GM19395 (cell line): ENCODE data around the gene SPOCK1.

Experiments used
- ATAC-seq: cut with Tn5 transposase; IDR thresholded peaks from one replicate; pipeline ENCODE4 v1.9.1; 2021; ENCODE audit warnings: mild to moderate bottlenecking, moderate library complexity; ENCODE audit not compliant: unreplicated experiment

SPOCK1 gene

GRCh38 chr5:137051161-137051560 is 448.0 kb downstream of the SPOCK1 start:
- no peak for ATAC-seq

DNA sequence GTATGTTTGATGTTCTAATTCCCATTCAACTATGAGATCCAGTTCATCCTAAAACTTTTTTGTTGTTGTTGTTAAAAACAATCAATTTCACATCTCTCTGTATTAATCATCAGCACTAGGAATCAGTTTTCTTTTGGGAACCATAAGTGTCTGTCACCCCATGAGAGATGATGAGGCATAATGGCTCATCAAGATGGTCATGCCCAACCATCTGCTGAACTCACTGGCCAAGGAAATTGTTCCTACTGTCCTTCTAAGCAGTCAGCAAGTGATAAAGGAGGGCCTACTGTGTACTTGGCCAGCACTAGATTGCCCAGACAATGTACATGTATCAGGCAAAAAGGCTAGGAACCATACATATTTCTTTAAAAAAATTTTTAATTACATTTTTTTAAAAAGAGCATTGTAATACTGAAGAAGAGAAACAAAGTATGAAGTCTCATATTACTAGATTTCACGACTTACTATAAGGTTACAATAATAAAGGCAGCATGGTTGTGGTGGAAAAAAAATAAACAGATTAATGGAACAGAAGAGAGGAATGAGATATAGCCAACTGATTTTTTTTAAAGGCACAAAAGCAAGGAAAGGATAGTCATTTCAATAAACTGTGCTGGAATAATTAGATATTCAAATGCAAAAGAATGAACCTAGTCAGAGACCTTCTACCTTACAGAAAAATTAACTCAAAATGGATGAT is 458.3 kb downstream of the SPOCK1 start:
- ATAC-seq, result no peak

- ATAC-seq, result no peak
Observed at GRCh38 chr5:137040024-137040423, 459.1 kb downstream of the SPOCK1 start.

GRCh38 chr5:137037848-137038247 is 461.3 kb downstream of the SPOCK1 start:
- no peak for ATAC-seq

- no peak for ATAC-seq
Observed at GRCh38 chr5:137036640-137037039, 462.5 kb downstream of the SPOCK1 start.

DNA sequence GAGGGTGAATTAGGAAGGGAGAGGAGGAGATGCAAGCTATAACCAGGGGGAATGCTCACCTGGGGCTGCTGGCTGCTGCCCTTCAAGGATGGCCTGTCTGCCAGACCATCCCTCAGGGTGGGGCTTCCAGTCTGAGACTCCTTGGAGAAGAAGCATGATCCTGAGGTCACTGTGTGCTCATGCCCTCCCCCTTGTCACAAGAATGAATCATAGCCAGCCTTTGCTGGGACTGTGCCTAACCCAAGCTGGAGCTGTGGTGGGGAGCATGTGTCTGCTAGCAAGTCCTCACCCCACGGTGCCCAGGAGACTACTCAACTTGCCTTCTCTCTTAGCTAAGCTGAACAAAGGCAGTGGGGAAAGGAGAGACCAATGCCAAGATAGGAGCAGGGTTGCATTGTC is 463.6 kb downstream of the SPOCK1 start:
- ATAC-seq, result no peak

DNA sequence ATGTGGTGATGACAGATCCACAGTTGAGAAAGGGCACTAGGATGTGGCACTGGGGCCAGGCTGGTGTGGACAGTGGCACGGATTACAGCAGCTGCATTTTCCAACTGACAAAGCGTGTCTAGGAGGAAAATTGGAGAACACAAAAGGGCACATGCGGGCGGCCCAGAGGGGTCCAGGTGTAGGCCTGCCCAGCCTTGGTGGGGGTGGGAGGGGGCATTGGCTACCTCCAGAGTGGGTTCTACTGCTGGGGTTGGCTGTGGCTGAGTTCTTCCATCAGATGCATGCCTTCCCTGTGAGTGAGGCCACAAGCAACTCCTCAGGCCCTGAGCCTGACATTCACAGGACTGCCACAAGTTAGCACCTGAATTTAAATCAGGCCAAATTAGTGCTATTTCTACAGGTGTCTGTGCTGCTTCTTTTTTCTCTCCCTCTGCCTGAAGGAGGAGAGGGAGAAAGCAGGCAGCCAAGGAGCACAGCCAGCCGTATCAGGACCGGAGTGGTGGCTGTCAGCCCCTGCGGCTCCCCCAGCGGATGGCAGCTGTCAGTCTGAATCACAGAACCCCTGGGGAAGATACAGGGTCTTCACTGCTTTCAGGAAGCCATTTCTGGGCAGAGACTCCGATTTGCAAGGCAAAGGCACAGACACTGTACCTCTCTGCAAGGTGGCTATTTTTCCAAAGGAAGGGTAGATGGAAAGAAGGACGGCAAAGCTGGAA is 464.2 kb downstream of the SPOCK1 start:
- no peak for ATAC-seq

DNA sequence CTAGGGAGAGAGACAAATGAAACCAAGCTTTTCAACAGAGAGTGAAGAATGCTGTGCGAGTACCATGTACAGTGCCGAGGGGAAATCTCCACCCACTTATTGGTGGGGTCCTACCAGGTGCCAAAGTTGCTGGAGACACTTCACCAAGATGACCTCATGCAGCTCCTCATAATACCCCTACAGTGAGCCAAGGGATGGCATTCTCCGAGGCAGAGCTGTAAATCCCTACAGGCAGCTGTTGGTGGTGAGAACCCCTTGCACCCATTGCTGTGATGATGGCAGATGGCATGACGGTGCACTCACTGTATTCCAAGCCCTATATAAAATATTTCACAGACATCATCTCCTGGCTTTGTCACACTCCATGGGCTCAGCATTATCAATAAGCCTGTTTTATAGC is 464.9 kb downstream of the SPOCK1 start:
- no peak for ATAC-seq

GRCh38 chr5:137032929-137033328 is 466.2 kb downstream of the SPOCK1 start:
- no peak for ATAC-seq

GRCh38 chr5:137027758-137028157 is 471.4 kb downstream of the SPOCK1 start:
- ATAC-seq, result no peak

DNA sequence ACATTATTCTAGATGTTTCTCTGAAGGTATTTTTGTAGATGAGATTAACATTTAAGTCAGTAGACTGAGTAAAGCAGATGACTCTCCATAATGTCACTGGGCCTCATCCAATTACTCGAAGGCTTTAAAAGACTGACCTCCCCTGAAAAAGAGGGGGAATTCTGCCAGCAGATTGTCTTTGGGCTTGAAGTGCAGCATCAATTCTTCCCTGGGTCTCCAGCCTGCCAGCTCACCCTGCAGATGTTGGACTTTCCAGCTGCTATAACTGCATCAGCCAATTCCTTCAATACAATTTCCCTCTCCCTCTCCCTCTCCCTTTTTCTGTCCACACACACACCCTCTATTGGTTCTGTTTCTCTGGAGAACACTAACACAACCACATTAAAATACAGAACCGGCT is 472.8 kb downstream of the SPOCK1 start:
- ATAC-seq, result no peak

DNA sequence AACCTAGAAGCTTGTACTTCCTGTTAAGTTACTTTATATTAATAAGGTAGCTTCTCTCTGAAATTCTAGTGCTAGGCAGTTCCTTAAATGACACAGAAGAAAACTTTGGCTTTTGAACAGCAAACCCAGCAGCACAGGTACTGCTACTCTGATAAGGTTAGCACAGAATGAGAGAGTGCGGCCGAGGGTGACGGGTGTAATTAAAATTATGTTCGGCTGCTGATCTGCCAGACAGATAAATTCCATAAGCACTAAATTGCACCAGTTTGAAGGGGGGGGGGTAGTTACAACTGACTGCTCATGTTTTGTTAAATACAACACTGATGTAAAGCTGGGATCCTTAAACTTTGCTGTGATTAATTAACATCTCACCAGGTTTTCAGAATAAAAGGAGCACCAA is 475.1 kb downstream of the SPOCK1 start:
- no peak for ATAC-seq

DNA sequence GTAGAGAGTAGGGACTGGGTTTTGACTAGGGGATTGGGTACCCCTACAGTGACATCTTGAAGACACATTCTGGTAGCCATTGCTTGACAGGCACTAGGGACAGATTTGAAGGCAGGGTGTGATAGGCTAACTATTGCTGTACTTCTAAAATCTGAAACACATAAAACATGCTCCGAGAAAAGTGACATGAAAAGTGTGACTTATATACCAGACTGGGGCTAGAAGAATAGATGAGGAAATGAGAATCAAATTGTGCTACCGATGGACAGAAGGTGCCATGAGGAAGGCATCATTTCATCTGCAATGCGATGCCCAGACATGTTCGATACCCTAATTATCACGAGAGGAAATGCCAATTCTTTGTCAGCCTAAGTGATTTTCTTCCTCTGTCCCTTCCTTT is 475.8 kb downstream of the SPOCK1 start:
- ATAC-seq, result no peak

- ATAC-seq, result no peak
Observed at GRCh38 chr5:137022725-137023124, 476.4 kb downstream of the SPOCK1 start.

DNA sequence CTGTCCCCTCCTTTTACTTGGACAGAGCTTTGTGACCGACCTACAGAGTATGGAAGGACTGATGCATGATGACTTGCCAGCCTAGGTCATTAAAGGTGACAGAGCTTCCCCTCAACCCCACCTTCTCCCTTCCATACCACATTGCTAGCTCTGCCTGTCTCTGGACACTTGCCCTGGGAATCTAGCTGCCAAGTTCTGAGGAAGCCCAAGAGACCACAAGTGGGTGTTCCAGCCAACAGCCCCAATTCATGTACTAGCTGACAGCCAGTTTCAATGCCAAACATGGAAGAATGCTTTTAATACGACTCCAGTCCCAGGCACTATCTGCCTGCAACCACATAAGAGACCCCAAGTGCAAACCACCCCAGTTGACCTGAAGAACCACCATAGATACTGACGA is 477.1 kb downstream of the SPOCK1 start:
- ATAC-seq, result no peak

DNA sequence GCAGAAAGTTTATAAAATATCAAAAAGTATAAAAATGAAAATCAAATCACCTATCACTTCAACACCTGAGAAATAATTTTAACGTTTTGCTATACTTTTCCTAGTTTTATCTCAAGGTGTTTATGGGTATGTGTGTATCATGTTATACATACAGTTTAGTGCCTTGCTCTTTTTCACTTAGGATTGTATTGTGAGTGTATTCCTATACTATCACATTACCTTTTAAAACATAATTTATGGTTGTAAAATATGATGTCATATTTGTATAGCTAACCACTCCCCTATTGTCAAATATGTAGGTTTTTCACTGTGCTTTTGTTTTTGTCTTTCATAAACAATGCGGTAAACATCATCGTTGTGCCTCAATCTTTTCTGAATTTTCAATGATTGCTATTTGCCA is 479.9 kb downstream of the SPOCK1 start:
- no peak for ATAC-seq

GRCh38 chr5:137016783-137017324 is 482.3 kb downstream of the SPOCK1 start:
- ATAC-seq, result no peak

GRCh38 chr5:137015540-137016116 is 483.5 kb downstream of the SPOCK1 start:
- peak; percentile 60 for ATAC-seq

- ATAC-seq, result no peak
Observed at GRCh38 chr5:137014731-137015130, 484.4 kb downstream of the SPOCK1 start.

- ATAC-seq, result no peak
Observed at GRCh38 chr5:137010226-137010625, 488.9 kb downstream of the SPOCK1 start.

GRCh38 chr5:137004279-137004678 is 494.8 kb downstream of the SPOCK1 start:
- no peak for ATAC-seq

- ATAC-seq, result no peak
Observed at GRCh38 chr5:137001026-137001569, 498.0 kb downstream of the SPOCK1 start.
